Type B pancreatic cell (in vitro differentiated cells): ENCODE data around the gene AP1S3. TPM values are rescaled to one million over a fixed set of nuclear protein-coding genes. Genes with fewer than 3 reads are reported as not detected.

ENCODE experiments used
- DNase-seq: peaks from one replicate; pipeline ENCODE4 v3.0.0; 2021; ENCODE audit warnings: mixed read lengths; ENCODE audit not compliant: unreplicated experiment; ENCODE audit errors: extremely low spot score
- H3K27ac Mint-ChIP-seq: 2 replicates; pipeline ENCODE4 v1.8.0; 2021; ENCODE audit warnings: mild to moderate bottlenecking, mixed read lengths
- H3K27me3 Mint-ChIP-seq: 2 replicates; pipeline ENCODE4 v1.8.0; 2021; ENCODE audit warnings: mixed read lengths
- H3K36me3 Mint-ChIP-seq: 2 replicates; pipeline ENCODE4 v1.8.0; 2021; ENCODE audit warnings: mixed read lengths
- H3K4me1 Mint-ChIP-seq: one replicate; pipeline ENCODE4 v1.8.0; 2021; ENCODE audit warnings: mixed read lengths; ENCODE audit not compliant: unreplicated experiment
- H3K4me3 Mint-ChIP-seq: 2 replicates; pipeline ENCODE4 v1.8.0; 2021; ENCODE audit warnings: mild to moderate bottlenecking, mixed read lengths
- H3K9me3 Mint-ChIP-seq: 2 replicates; pipeline ENCODE4 v1.8.0; 2021; ENCODE audit warnings: mixed read lengths
- total RNA-seq: library from RNA; stranded (reverse); gene quantifications from 2 replicates; pipeline ENCODE4 v1.2.1, GENCODE V29; 2021; ENCODE audit warnings: low replicate concordance
- TF ChIP-seq, protein P1 (sequence below): fragments of 200-600 bp; sonication (generic); conservative IDR thresholded peaks from 2 replicates; pipeline ENCODE4 v1.5.0; 2021; ENCODE audit warnings: antibody characterized with exemption, mild to moderate bottlenecking

The AP1S3 gene
- total RNA-seq, 1 donor from 2014 or later = 7.8 TPM

DNA sequence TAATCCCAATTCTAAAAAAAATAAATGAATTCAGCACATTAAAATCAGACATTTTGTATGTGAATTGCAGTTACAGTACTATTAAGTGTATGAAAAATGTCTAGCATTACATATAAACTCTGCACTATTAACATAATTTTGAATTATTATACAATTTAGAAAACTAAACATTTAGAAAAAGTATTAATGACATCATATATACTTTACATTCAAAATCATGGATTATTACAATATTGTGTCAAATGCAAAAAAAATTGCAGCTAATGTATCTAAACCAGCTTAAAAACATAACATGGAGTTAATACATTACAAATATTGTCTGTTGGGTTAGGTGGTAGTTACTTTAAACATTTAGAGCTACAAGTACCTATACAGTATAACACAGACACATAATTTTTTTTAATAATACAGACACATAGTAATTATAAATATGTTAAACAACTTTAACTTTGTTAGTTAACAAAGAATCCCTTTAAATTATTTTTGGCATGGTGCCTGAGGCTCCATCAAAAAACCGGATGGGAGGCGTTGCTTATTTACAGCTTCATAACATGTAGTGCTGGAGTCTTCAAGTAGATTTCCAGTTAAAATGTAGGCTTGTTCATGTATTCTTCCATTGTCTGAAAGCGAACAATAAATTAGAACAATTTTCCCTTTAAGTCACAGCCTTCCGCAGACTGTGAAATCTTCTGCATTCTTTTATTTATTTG is 79.1 kb downstream of the AP1S3 start:
- H3K9me3 Mint-ChIP-seq = no peaks in the 10 kb centered on the region
- H3K27ac Mint-ChIP-seq = no peak overlapping the region
- no peaks in the 10 kb centered on the region for H3K27me3 Mint-ChIP-seq
- no peak overlapping the region for H3K4me3 Mint-ChIP-seq
- TF ChIP-seq, protein P1, sequence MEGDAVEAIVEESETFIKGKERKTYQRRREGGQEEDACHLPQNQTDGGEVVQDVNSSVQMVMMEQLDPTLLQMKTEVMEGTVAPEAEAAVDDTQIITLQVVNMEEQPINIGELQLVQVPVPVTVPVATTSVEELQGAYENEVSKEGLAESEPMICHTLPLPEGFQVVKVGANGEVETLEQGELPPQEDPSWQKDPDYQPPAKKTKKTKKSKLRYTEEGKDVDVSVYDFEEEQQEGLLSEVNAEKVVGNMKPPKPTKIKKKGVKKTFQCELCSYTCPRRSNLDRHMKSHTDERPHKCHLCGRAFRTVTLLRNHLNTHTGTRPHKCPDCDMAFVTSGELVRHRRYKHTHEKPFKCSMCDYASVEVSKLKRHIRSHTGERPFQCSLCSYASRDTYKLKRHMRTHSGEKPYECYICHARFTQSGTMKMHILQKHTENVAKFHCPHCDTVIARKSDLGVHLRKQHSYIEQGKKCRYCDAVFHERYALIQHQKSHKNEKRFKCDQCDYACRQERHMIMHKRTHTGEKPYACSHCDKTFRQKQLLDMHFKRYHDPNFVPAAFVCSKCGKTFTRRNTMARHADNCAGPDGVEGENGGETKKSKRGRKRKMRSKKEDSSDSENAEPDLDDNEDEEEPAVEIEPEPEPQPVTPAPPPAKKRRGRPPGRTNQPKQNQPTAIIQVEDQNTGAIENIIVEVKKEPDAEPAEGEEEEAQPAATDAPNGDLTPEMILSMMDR = no peak
- DNase-seq = no peak
- H3K4me1 Mint-ChIP-seq = peaks cover 11% of the 10 kb centered on the region
- H3K36me3 Mint-ChIP-seq = no peaks in the 10 kb centered on the region

DNA sequence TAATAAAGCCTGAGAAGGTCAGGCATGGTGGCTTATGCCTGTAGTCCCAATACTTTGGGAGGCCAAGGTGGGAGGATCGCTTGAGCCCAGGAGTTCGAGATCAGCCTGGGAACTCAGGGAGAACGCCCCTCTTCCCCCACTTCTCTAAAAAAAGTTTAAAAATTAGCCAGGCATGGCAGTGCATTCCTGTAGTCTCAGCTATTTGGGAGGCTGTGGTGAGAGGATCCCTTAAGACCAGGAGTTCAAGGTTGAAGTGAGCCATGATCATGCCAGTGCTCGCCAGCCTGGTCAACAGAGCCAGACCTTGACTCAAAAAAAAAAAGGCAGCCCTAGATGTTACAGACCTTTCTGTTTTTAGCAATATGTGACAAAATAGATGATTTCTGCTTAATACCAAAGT is 83.4 kb downstream of the AP1S3 start:
- H3K27me3 Mint-ChIP-seq = no peaks in the 10 kb centered on the region
- H3K27ac Mint-ChIP-seq = no peak overlapping the region
- H3K4me1 Mint-ChIP-seq = no peaks in the 10 kb centered on the region
- no peaks in the 10 kb centered on the region for H3K9me3 Mint-ChIP-seq
- H3K4me3 Mint-ChIP-seq = no peak overlapping the region
- no peaks in the 10 kb centered on the region for H3K36me3 Mint-ChIP-seq
- TF ChIP-seq, protein P1 = no peak
- DNase-seq = no peak

GRCh38 chr2:223751012-223751411 is 86.4 kb downstream of the AP1S3 start:
- no peak for DNase-seq
- H3K4me1 Mint-ChIP-seq = no peaks in the 10 kb centered on the region
- no peaks in the 10 kb centered on the region for H3K36me3 Mint-ChIP-seq
- H3K9me3 Mint-ChIP-seq = no peaks in the 10 kb centered on the region
- H3K4me3 Mint-ChIP-seq = no peak overlapping the region
- H3K27ac Mint-ChIP-seq = no peak overlapping the region
- H3K27me3 Mint-ChIP-seq = no peaks in the 10 kb centered on the region
- TF ChIP-seq, protein P1 = no peak

DNA sequence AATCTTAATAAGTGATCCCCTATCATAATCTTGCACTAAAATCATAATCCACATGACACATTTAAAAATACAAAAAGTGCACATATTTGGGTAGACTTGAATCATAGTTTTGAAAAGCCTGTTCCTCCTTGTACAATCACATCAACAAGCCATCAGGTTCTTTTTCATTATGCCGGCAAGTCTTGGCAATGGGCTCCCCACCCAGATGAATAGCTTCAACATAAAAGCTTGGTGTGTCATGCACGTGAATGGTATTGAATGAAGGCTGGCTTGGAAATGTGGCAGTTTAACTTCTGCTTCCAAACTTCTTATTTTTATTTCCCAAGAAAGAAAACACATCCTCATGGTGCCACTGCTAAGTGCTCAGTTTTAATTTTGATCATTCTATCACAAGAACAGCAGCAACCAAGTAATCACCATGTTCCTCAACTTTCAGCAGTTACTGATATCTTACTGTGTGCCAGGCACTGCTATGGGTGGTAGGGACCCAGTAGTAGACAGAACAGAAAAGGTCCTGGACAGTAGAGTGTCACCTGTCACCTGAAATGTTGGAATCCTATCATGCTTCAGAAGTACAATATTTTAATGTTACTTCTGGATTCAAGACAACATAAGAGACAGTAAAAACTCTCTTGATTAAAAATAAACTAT is 89.9 kb downstream of the AP1S3 start:
- no peaks in the 10 kb centered on the region for H3K4me1 Mint-ChIP-seq
- H3K36me3 Mint-ChIP-seq = no peaks in the 10 kb centered on the region
- no peaks in the 10 kb centered on the region for H3K27me3 Mint-ChIP-seq
- no peak overlapping the region for H3K27ac Mint-ChIP-seq
- no peak overlapping the region for H3K4me3 Mint-ChIP-seq
- no peaks in the 10 kb centered on the region for H3K9me3 Mint-ChIP-seq
- no peak for DNase-seq
- TF ChIP-seq, protein P1 = no peak

- Mint-ChIP-seq H3K27ac (no peak overlapping the region), H3K36me3 (no peaks in the 10 kb centered on the region), H3K4me3 (no peak overlapping the region), H3K4me1 (no peaks in the 10 kb centered on the region), H3K9me3 (no peaks in the 10 kb centered on the region), H3K27me3 (no peaks in the 10 kb centered on the region)
- no peak for DNase-seq
- TF ChIP-seq, protein P1 = no peak
These were observed 90.8 kb downstream of the AP1S3 start for GRCh38 chr2:223746611-223747010.
